Thymus (tissue), 11 donors: ENCODE results near the gene TYW1B. TPM values are rescaled to one million over a fixed set of nuclear protein-coding genes. Genes with fewer than 3 reads are reported as not detected.
"Not testable (repeated sequence)": the region's sequence is repeated elsewhere in the genome, so short reads cannot be mapped to it uniquely, and the experiment has no call there.

ENCODE experiments used
- DNase-seq, 9 donors: peaks; one replicate each; pipeline ENCODE4 v3.0.0-alpha.2; 2013; ENCODE audit warnings: low spot score in 9 of 9, low read depth in 6 of 9, missing footprints in 1 of 9
- H3K27ac ChIP-seq, 2 donors: one replicate each; pipeline ENCODE4 v1.5.1; 2013; ENCODE audit warnings: control low read depth in 1 of 2, low read depth in 1 of 2, low read length in 1 of 2, mild to moderate bottlenecking in 1 of 2, moderate library complexity in 1 of 2
- H3K27me3 ChIP-seq, 2 donors: one replicate each; pipeline ENCODE4 v1.5.1; 2013; ENCODE audit warnings: low read length in 1 of 2; ENCODE audit not compliant: control insufficient read depth in 2 of 2, insufficient read depth in 1 of 2
- H3K36me3 ChIP-seq, 2 donors: one replicate each; pipeline ENCODE4 v1.5.1; 2013; ENCODE audit warnings: low read length in 1 of 2, mild to moderate bottlenecking in 1 of 2, moderate library complexity in 1 of 2; ENCODE audit not compliant: control insufficient read depth in 2 of 2, insufficient read depth in 2 of 2
- H3K4me1 ChIP-seq, 2 donors: one replicate each; pipeline ENCODE4 v1.5.1; 2013; ENCODE audit warnings: low read length in 2 of 2; ENCODE audit not compliant: control insufficient read depth in 2 of 2, insufficient read depth in 2 of 2
- H3K4me3 ChIP-seq, 2 donors: one replicate each; pipeline ENCODE4 v1.5.1; 2013; ENCODE audit warnings: low read length in 2 of 2, control low read depth in 1 of 2, mild to moderate bottlenecking in 1 of 2
- H3K9me3 ChIP-seq, 2 donors: one replicate each; pipeline ENCODE4 v1.5.1; 2013; ENCODE audit warnings: low read length in 1 of 2, mild to moderate bottlenecking in 1 of 2; ENCODE audit not compliant: control insufficient read depth in 2 of 2, insufficient read depth in 1 of 2
- whole genome bisulfite sequencing: extraction: QIAGEN DNeasy Blood & Tissue Kit; methylation state at CpG from one replicate; pipeline ENCODE4 v1.1.7; 2013; 5-methylcytosine and 5-hydroxymethylcytosine counted together
- polyA plus RNA-seq: library from polyadenylated mRNA; stranded (reverse); fragments of 200-250 nt; gene quantifications from one replicate; pipeline ENCODE4 v1.2.3, GENCODE V29; 2013
- total RNA-seq: library from RNA; stranded (reverse); fragments of 120-200 nt; gene quantifications from one replicate; pipeline ENCODE4 v1.2.4, GENCODE V29; 2013
- donor health status: healthy.

TYW1B gene
- total and polyA plus RNA-seq, 2 donors = 3.0 to 9.7 TPM

DNA sequence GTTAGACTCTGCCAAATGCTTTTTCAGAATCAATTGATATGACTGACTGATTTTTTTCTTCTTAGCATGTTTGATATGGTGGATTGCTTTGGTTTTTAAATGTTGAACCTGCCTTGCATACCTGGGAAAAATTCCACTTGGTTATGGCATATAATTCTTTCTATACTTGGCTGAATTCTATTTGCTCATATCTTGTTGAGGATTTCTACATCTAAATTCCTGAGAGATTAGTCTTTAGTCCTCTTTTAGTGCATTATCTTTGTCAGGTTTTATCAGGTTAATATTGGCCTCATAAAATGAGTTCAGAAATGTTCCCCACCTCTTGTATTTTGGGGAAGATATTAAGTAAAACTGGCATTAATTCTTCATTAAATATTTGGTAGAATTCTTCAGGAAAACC is 79.4 kb downstream of the TYW1B start:
- not testable (repeated sequence) for DNase-seq

DNA sequence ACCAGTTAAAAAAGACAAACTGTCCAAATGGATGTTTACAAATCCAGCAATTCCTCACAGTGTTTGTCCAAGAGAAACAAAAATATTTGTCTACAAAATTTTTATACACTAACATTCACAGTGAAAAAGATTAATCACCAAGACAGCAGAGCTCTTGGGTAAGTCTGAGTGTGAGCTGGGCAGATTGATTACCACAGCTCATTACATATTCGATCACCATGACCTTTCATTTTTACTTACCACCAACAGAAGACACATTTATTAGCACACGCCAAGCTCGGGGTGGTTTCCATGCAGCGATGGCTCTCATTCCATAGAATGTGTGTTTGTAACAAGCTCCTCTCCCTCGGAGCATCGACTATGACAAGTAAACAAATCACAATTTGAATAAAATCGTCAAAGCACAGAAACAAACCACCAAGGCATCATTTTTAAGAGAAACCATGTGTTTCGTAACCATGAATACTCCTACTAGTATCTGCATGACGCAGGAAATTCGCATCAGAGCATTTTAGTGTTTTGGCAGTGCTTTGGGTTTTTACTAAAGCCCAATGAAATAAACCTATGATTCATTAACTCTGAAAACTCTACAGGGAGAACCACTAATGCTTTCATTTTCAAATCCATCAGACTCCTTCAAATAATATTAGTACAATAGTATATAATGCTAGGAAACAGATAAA is 83.6 kb downstream of the TYW1B start:
- not testable (repeated sequence) for H3K27me3 ChIP-seq, DNase-seq, H3K9me3 ChIP-seq, H3K36me3 ChIP-seq, H3K27ac ChIP-seq, H3K4me3 ChIP-seq, H3K4me1 ChIP-seq
- 94% methylated on average over 10 of the region's 10 CpGs for WGBS

More for the DNA sequence above, 79.4 kb downstream of the TYW1B start:
- not testable (repeated sequence) for H3K36me3 ChIP-seq, H3K27ac ChIP-seq, H3K27me3 ChIP-seq, H3K9me3 ChIP-seq, H3K4me3 ChIP-seq, H3K4me1 ChIP-seq

DNA sequence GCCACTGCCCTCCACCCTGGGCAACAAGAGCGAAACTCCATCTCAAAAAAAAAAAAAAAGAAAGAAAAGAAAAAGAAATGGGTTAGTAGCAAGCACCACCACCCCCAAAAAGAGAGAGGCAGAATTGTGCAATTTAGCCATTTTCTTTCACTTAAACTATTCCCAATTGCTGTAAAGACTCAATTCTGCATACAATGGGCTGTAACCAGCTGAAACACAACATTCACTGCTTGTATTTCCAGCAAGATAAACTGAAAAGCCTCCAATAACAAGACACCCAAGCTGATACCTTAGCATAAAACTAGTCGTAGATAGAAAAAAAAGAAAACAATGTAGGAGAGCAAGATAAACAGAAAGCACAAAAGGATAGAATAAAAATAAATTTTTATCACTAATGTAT is 84.2 kb downstream of the TYW1B start:
- H3K4me1 ChIP-seq, H3K27me3 ChIP-seq, H3K4me3 ChIP-seq, H3K9me3 ChIP-seq, H3K27ac ChIP-seq, DNase-seq, H3K36me3 ChIP-seq: not testable (repeated sequence)
- WGBS = 96% methylated on average over 2 of the region's 2 CpGs

DNA sequence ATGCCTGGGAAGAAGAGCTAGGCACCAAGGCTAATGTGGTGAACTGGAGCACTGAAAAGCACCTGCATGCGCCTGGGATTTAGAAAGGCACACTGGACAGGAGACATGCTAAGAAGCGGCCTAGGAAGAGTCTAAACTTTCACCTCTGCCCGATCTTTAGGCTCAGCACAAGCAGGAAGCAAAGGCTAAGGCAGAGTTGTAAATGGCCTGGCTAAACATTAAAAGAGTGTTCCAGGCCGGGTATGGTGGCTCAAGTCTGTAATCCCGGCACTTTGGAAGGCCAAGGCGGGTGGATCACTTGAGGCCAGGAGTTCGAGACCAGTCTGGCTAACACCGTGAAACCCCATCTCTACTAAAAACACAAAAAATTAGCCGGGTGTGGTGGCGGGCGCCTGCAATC is 88.3 kb downstream of the TYW1B start:
- H3K27me3 ChIP-seq, H3K9me3 ChIP-seq, H3K36me3 ChIP-seq, H3K27ac ChIP-seq, H3K4me3 ChIP-seq, DNase-seq, H3K4me1 ChIP-seq: not testable (repeated sequence)
- WGBS = 98% methylated on average over 8 of the region's 11 CpGs

DNA sequence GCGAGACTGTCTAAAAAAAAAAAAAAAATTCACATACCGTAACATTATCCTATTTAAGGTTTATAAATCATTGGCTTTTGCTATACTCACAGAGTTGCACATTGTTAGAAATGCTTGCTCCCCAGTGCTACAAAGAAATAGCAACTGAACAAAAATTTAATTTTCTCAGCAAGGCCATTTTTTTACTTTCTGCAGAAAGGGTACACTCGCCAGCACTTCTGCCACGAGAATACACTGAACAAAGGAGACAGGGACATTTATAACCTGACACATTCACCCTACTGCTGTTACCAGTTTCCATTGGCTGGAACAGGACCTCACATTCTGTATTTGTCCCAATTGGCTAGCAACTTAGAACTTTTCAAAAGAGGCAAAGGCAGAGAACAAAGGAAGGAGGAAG is 92.1 kb downstream of the TYW1B start:
- H3K9me3 ChIP-seq, H3K27me3 ChIP-seq, H3K27ac ChIP-seq, H3K4me1 ChIP-seq, H3K4me3 ChIP-seq, DNase-seq, H3K36me3 ChIP-seq: not testable (repeated sequence)
- 84% methylated on average over 4 of the region's 4 CpGs for WGBS

DNA sequence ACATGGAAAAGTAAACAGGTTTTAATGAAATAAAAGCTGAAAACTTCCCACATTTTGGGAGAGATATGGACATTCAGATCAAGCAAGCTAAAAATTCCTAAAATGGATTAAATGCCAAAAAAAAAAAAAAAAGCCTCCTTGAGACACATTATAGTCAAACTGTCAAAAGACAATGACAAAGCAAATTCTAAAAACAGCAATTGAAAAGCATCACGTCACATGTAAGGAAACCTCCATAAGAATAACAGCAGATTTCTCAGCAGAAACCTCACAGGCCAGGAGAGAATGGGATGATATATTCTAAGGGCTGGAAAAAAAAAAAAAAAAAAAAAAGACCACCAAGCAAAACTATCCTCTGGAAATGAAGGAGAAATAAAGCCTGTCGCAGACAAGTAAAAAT is 97.2 kb downstream of the TYW1B start:
- not testable (repeated sequence) for H3K27me3 ChIP-seq, H3K4me3 ChIP-seq, H3K9me3 ChIP-seq, DNase-seq, H3K27ac ChIP-seq, H3K4me1 ChIP-seq, H3K36me3 ChIP-seq
- 95% methylated on average over 2 of the region's 2 CpGs for WGBS

DNA sequence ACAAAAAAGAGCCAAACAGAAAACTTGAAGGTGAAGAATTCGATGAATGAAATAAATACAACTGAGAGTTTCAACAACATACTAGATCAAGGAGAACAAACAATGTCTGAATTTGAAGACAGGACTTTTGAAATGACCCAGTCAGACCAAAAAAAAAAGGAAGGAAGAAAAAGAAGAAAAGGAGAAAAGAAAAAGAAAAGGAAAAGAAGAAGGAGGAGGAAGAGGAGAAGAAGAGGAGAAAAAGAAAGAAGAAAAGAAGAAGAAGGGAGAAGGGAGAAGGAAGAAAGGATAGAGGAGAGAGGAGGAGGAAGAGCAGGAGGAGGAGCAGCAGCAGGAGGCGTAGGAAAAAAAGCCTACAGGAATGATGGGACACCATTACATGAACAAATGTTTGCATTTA is 97.6 kb downstream of the TYW1B start:
- not testable (repeated sequence) for H3K4me1 ChIP-seq, H3K4me3 ChIP-seq, H3K36me3 ChIP-seq, H3K27ac ChIP-seq, H3K9me3 ChIP-seq, DNase-seq, H3K27me3 ChIP-seq
- 97% methylated on average over 2 of the region's 2 CpGs for WGBS

DNA sequence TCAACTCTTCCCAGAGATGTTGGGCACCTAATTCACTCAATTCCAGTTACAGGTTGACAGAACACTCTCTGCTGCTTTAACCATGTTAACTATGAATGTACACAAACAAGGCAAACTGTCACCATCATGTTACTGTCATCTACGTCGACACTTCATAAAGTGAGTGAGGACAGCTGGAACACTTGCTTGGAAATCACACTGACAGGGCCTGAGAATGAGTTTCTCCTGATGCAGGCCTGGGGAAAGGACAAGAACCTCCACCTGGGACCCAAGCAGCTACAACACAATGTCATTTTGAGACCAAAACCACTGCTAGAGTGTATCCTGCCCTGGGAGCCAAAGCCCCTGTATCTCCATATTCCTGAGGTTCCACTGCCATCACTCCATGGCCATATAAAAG is 98.9 kb downstream of the TYW1B start:
- not testable (repeated sequence) for H3K27ac ChIP-seq, H3K27me3 ChIP-seq, H3K9me3 ChIP-seq, H3K4me3 ChIP-seq, H3K4me1 ChIP-seq, DNase-seq, H3K36me3 ChIP-seq
- WGBS = 97% methylated on average over 2 of the region's 2 CpGs

DNA sequence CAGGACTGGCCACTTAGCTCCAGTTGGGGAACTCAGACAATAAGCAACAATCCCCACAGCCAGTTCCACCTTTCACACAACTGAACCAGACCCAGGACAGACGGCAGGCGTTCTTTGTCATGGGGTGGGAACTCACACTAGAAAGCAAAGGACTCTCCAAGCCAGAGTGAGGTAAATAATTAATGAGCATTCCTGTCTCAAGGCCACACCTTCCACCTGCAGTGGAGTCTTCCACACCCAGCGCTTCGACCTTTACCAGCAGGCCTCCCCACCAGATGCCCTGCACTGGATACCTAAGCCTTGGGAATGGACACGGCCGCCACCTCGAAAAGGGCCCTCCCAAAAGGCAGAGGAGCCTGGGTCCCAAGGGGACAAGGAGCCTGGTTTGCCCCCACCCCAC is 105.3 kb downstream of the TYW1B start:
- not testable (repeated sequence) for H3K27ac ChIP-seq, DNase-seq, H3K36me3 ChIP-seq, H3K27me3 ChIP-seq, H3K4me3 ChIP-seq, H3K9me3 ChIP-seq, H3K4me1 ChIP-seq
- WGBS = over 99% methylated on average over 7 of the region's 7 CpGs

DNA sequence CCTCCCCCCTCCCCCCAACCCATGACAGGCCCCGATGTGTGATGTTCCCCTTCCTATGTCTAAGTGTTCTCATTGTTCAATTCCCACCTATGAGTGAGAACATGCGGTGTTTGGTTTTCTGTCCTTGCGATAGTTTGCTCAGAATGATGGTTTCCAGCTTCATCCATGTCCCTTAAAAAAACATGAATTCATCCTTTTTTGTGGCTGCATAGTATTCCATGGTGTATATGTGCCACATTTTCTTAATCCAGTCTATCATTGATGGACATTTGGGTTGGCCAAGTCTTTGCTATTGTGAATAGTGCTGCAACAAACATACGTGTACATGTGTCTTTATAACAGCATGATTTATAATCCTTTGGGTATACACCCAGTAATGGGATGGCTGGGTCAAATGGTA is 107.1 kb downstream of the TYW1B start:
- not testable (repeated sequence) for H3K27me3 ChIP-seq, H3K27ac ChIP-seq, H3K36me3 ChIP-seq, DNase-seq, H3K4me3 ChIP-seq, H3K4me1 ChIP-seq, H3K9me3 ChIP-seq
- WGBS = 98% methylated on average over 4 of the region's 4 CpGs
